Retina (tissue), 1 donor: ENCODE measurements around the gene P2RX2.

Experiments
- DNase-seq: peaks from one replicate; pipeline ENCODE4 v3.0.0-alpha.2; 2016

P2RX2 gene

GRCh38 chr12:132641811-132642650 lies 23.5 kb downstream of the P2RX2 start:
- no peak for DNase-seq

- DNase-seq, result no peak
Measured at GRCh38 chr12:132642846-132643835, 24.6 kb downstream of the P2RX2 start.

- DNase-seq, result no peak
Measured at GRCh38 chr12:132646850-132647249, 28.3 kb downstream of the P2RX2 start.

- DNase-seq, result no peak
Measured at GRCh38 chr12:132647858-132648257, 29.3 kb downstream of the P2RX2 start.

GRCh38 chr12:132648616-132649225 lies 30.1 kb downstream of the P2RX2 start:
- DNase-seq, result no peak

GRCh38 chr12:132649226-132649945 lies 30.8 kb downstream of the P2RX2 start:
- no peak for DNase-seq

GRCh38 chr12:132651444-132652100 lies 33.0 kb downstream of the P2RX2 start:
- no peak for DNase-seq

GRCh38 chr12:132653567-132654290 lies 35.2 kb downstream of the P2RX2 start:
- DNase-seq, result no peak

GRCh38 chr12:132657004-132657727 lies 38.6 kb downstream of the P2RX2 start:
- no peak for DNase-seq

- DNase-seq, result no peak
Measured at GRCh38 chr12:132658149-132658894, 39.7 kb downstream of the P2RX2 start.

GRCh38 chr12:132659146-132659545 lies 40.6 kb downstream of the P2RX2 start:
- no peak for DNase-seq

GRCh38 chr12:132660052-132660451 lies 41.5 kb downstream of the P2RX2 start:
- DNase-seq, result no peak

GRCh38 chr12:132660996-132661395 lies 42.4 kb downstream of the P2RX2 start:
- DNase-seq, result no peak

GRCh38 chr12:132661972-132662371 lies 43.4 kb downstream of the P2RX2 start:
- DNase-seq, result no peak

- DNase-seq, result no peak
Measured at GRCh38 chr12:132662901-132663755, 44.6 kb downstream of the P2RX2 start.

GRCh38 chr12:132664206-132665148 lies 45.9 kb downstream of the P2RX2 start:
- no peak for DNase-seq

- no peak for DNase-seq
Measured at GRCh38 chr12:132665149-132665491, 46.5 kb downstream of the P2RX2 start.

GRCh38 chr12:132665794-132666193 lies 47.2 kb downstream of the P2RX2 start:
- DNase-seq, result no peak
